LNCaP clone FGC (cell line): Measurements from ENCODE around the gene CDC42BPG.

Experiments used
- DNase-seq: peaks from one replicate; pipeline ENCODE4 v3.0.0-alpha.2; 2011; ENCODE audit warnings: low read depth
- H3K4me3 ChIP-seq: 2 replicates; pipeline ENCODE4 v1.5.1; 2011; ENCODE audit warnings: mild to moderate bottlenecking, low read depth, low read length, control low read depth
- TF ChIP-seq, protein P1 (sequence below): IDR thresholded peaks from 2 replicates; pipeline ENCODE4 v1.5.1; 2012; ENCODE audit warnings: mild to moderate bottlenecking; ENCODE audit not compliant: control insufficient read depth, insufficient read depth; ENCODE audit errors: extremely low read depth

Gene CDC42BPG

GRCh38 chr11:64805481-64805880, 39.0 kb downstream of the CDC42BPG start:
- DNase-seq = no peak
- TF ChIP-seq, protein P1, sequence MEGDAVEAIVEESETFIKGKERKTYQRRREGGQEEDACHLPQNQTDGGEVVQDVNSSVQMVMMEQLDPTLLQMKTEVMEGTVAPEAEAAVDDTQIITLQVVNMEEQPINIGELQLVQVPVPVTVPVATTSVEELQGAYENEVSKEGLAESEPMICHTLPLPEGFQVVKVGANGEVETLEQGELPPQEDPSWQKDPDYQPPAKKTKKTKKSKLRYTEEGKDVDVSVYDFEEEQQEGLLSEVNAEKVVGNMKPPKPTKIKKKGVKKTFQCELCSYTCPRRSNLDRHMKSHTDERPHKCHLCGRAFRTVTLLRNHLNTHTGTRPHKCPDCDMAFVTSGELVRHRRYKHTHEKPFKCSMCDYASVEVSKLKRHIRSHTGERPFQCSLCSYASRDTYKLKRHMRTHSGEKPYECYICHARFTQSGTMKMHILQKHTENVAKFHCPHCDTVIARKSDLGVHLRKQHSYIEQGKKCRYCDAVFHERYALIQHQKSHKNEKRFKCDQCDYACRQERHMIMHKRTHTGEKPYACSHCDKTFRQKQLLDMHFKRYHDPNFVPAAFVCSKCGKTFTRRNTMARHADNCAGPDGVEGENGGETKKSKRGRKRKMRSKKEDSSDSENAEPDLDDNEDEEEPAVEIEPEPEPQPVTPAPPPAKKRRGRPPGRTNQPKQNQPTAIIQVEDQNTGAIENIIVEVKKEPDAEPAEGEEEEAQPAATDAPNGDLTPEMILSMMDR = no peak
- H3K4me3 ChIP-seq = no peak overlapping the region

DNA sequence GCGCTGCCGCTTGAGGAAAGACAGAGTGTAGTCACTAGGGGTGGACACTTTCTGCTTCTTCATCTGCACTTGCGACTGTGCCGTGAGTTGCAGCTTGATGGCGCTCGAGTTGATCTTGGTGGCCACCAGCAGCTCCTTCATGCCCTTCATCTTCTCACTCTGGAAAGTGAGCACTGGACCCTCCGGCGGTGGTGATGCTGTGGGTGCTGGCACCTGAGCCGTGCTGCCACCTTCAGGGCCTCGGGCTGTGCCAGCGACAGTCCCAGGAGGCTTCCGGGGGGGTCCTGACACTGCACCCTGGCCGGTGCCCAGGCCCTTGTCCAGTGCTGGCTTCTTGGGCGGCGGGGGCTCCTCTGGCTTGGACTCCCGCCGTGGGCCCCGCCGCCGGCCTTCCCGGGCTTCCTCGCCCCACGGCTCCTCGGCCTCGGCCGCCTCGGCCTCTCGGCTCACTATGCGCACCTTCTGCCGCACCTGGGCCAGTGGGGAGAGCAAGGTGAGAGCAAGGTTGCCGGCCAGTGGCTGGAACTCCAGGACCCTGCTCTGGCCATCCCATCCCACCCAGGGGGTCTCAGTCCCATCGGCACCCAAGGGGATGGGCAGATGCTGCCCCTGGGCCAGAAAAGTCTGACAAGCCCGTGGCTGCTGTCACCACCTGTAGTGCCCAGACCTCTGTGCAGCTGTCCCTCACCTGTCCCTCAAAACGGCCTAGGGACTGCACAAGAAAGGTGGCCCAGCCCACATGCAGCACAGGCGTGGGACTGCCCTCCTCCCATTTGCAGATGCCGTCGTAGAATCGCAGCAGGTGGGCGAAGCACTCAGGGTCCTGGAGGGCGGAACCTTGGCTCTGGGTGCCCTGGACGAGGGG, 39.9 kb downstream of the CDC42BPG start:
- TF ChIP-seq, protein P1 = no peak
- peak overlapping the region; percentile 63 for H3K4me3 ChIP-seq
- no peak for DNase-seq

DNA sequence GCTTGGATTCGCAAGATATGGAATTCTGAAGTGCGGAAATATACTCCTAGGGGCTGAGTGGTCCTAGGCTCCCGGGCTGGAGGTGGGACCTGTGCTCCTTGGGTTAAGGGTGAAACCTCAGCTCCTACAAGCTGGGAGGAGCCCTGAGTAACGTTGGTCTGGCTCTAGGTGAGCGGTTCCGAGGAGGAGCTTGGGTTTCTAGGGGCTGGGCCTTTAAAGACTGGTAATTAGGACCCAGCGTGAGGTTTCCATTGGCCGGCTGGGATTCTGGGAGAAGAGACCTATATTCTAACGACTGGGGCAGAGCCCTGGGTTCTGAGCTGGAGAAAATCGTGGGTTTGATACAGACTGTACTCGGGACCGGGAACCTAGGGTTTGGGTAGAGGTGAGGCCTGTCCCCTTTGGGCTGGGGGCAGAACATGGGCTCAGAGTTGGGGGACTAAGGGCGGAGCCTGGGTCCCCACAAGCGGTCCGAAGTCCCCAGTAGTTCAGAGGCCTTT, 40.6 kb downstream of the CDC42BPG start:
- peak; percentile 63 for DNase-seq
- TF ChIP-seq, protein P1 = no peak

GRCh38 chr11:64803158-64803845, 41.2 kb downstream of the CDC42BPG start, which contains the start of gene MAP4K2:
MAP4K2 (minus strand) TSS chr11:64803214; CDS start chr11:64803149, 65 bp downstream.
- peak; percentile 31 for DNase-seq
- TF ChIP-seq, protein P1 = peak; percentile 25
- peak within 1 kb of the TSS; percentile 63 for H3K4me3 ChIP-seq

More for the DNA sequence above, 40.6 kb downstream of the CDC42BPG start:
- peak overlapping the region; percentile 63 for H3K4me3 ChIP-seq

DNA sequence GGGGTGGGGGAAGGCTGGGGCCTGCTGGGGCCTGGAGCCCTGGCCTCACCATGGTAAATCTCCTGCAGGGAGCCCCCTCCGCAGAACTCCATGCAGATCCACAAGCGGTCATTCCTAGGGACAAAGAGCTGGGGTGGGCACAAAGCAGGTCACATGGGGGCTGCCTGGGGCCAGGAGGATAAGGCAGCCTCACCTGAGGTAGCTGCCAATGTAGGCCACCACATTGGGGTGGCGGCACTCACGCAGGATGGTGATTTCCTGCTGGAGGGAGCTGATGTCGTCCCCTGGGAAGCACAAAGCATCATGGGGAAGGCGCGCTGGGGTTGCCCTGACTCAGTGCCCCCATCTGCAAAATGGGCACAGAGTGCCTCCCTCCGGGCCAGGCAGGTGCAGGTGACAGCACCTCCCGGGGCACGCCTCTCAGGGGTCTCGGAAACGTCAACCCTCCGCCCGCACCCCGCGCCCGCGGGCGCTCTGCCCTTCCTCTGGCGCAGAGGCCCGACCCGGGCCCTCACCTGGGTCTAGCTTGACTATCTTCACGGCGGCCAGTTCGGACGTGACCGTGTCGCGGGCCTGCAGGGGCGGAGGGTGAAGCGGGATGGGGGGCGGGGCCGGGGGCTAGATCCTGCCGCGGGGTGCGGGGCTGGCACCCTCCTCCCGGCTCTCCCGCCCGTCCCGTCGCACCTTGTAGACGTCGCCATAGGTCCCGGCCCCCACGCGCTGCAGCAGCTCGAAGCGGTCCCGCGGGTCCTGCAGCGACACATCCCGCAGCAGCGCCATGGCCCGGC, 41.9 kb downstream of the CDC42BPG start:
- no peak for DNase-seq
- TF ChIP-seq, protein P1 = no peak

GRCh38 chr11:64801561-64802369, 42.7 kb downstream of the CDC42BPG start:
- no peak overlapping the region; the same call in 1 of the 2 replicates for H3K4me3 ChIP-seq
- no peak for DNase-seq
- TF ChIP-seq, protein P1 = no peak

More for the DNA sequence above, 41.9 kb downstream of the CDC42BPG start:
- H3K4me3 ChIP-seq = peak overlapping the region; percentile 49
